Measurements from ENCODE around the gene ADGRG6.
"Not testable (repeated sequence)": the region's sequence is repeated elsewhere in the genome, so short reads cannot be mapped to it uniquely, and the experiment has no call there.

The ADGRG6 gene

GRCh38 chr6:142301651-142302391 is at the start of gene ADGRG6:
Gene ADGRG6, plus strand, starts transcription at chr6:142302007. Its CDS starts 323 bp downstream, at chr6:142302330.
- peak; percentile 65 for DNase-seq

DNA sequence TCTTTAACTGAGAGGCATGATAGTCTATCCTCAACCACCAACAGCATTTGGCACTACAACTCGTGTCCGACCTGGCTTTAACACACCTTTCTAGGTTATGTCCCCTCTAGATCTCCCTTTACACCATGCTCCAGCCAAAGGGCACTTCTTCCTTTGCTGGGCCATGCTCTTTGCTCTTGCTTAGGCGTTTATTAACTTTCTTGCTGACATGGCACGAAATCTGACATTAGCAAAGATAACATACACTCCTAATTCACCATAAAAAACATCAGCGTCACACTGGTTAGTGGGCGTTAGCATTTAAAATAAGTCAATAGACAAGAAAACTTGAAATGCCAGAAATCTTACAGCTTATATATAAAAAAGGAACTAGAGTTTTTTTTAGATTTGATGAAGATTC is 47.3 kb upstream of the ADGRG6 start:
- no peak for DNase-seq

DNA sequence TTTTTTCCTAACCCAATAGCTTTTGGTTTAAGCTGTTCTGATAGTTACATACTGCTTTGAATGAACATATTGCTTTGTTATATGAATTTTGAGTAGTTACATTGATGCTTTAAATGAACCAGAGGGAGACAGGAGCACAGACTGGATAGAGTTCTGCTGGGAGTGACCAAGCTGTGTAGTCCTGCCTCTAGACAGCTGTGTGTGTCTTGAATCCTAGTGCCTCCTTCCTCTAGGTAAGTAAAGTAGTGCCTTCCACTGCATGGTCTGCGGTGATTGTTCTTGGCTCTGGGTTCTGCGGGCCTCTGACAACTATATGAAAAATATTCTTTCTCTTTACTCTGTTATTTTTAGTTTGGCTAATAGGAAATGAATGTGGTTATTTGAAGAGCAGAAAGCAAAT is 46.0 kb upstream of the ADGRG6 start:
- DNase-seq: no peak

DNA sequence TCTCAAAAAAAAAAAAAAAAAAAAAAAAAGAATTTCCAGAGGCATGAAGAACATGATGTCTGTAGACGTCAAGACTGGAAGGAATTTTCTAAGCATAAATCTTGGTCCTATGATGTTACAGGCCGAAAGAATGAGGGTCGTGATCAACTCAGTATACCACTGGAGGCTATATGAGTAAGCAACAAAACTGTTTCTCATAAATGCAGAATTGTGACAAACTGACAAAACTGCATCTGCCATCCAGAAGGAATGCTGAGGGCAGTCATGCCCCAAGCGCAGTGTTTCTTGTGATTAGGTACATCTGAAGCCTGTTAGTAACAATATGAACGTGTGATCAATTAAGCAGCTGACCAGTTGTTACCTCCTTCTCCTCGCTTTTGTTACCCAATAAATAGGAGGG is 43.5 kb upstream of the ADGRG6 start:
- DNase-seq: no peak

DNA sequence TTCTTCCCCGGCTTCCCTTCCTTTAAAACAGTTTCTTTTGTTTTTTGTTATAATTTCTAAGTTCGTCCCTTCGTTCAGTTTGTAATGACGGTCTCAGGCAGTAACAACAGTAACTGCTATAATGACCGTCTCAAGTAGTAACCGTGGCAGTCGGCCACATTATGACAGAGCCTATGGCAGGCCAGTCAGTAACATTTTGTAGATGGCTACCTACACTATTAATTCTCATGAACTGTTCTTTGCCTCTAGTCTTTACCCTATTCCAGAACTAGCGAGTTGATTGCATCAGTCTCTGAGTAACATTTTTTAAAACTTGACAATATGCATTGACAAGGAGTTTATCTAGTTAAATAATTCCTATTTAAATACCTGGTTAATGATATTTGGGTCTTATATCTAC is 43.0 kb upstream of the ADGRG6 start:
- DNase-seq: no peak

- no peak for DNase-seq
These were observed 41.1 kb upstream of the ADGRG6 start for GRCh38 chr6:142260748-142261147.

DNA sequence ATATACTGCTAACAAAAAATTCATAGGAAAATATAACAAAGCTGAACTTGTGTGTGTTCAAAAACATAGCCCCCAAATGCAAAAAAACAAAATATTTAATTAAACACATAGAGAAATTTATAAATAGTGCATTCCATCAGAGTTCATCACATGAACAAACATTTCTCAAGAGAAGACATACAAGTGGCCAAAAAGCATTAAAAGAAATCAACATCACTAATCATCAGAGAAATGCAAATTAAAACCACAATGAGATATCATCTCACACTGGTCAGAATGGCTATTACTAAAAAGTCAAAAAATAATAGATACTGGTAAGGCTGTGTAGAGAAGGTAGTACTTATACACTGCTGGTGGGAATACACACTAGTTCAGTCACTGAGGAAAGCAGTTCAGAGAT is 39.6 kb upstream of the ADGRG6 start:
- DNase-seq: no peak

GRCh38 chr6:142265476-142265875 is 36.3 kb upstream of the ADGRG6 start:
- DNase-seq: no peak

- no peak for DNase-seq
These were observed 35.7 kb upstream of the ADGRG6 start for GRCh38 chr6:142266060-142266459.

- DNase-seq: no peak
These were observed 30.3 kb upstream of the ADGRG6 start for GRCh38 chr6:142271476-142271875.

GRCh38 chr6:142274656-142275055 is 27.2 kb upstream of the ADGRG6 start:
- DNase-seq: no peak

- no peak for DNase-seq
These were observed 26.4 kb upstream of the ADGRG6 start for GRCh38 chr6:142275236-142276006.

- DNase-seq: no peak
These were observed 25.6 kb upstream of the ADGRG6 start for GRCh38 chr6:142276256-142276655.

GRCh38 chr6:142279350-142280180 is 22.2 kb upstream of the ADGRG6 start:
- DNase-seq: no peak

DNA sequence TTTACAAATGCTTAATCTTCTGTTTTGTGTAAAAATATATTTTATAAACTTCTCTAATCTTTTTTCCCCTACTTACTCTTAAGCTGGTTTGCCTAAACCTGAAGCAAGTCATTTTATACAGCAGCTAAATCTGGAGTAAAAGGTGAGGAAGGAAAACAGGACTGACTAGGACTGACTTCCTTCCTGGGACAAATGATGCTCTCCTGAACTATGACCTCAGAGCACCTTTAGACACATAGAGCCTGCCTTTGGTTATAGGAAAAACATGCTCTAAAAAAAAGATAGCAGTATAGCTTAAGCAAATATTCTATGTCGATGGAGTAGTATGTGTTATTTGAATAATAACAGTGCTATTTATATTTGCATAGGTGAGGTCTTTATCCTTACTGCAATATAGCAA is 21.5 kb upstream of the ADGRG6 start:
- no peak for DNase-seq

DNA sequence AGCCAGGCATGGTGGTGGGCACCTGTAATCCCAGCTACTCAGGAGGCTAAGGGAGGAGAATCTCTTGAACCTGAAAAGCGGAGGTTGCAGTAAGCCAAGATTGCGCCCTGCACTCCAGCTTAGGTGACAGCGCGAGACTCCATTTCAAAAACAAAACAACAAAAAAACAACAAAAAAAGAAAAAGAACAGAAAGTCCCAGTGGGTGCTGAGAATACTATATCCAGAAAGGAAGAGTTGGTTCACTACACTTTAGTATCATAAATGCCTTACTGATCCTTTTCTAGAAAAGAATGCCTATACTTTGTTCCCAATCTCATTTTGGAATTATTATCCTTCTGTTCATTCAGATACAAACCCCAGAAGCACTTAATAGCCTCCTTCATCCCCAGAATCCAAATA is 20.9 kb upstream of the ADGRG6 start:
- no peak for DNase-seq

GRCh38 chr6:142283138-142283537 is 18.7 kb upstream of the ADGRG6 start:
- DNase-seq: not testable (repeated sequence)

DNA sequence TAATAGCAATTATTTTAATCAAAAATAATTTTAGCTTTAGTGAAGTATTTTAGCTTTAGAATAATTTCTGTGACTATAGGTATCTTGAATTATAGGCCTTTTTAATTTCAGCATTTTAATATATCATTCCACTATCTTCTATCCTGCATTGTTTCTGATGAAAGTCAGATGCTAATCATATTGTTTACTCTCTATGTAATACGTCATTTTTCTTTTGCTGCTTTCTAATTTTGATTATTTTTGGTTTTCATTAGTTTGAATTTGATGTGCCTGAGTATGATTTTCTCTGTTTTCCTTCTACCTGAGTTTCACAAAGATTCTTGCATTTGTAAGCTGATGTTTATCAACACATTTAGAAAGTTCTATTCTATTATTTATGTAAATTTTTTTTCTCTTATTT is 17.4 kb upstream of the ADGRG6 start:
- no peak for DNase-seq

DNA sequence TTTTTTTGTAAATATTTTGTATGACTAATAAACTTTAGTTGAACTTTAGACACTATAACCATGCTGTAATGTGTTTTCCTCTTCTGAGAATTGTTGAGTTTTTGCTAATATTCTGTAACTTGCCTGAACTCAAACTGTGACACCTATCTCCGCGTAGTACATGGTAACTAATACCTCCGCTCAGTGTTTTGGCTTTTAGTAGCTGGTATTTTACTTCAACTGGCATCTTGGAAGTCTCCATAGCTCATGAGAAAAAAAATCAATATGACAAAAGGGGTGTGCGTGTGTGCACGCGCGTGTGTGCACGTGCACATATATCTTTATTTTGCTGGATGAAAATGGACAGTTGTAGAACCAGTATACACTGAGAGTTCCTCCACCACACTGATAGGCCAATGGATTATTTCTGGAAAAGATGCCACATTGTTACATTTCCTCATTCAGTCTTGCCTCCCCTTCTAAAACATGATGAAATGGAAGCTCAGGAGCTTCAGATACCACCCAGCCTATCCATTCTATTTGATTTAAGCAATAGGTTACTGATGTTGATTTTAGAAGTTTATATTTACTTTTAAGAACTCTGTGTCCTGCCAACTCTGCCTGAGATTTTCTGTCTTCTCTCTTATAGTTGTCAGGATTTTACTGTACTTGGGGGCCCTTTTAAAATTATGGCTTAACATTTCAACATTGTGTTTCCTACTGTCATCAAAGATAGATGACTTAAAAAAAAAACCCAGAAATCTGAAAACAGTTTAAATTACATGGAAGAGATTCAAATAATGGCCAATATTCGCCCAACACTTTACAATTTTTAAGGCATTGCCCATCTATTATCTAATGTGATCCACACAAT is 16.3 kb upstream of the ADGRG6 start:
- no peak for DNase-seq

- DNase-seq: no peak
These were observed 15.8 kb upstream of the ADGRG6 start for GRCh38 chr6:142286088-142286409.

DNA sequence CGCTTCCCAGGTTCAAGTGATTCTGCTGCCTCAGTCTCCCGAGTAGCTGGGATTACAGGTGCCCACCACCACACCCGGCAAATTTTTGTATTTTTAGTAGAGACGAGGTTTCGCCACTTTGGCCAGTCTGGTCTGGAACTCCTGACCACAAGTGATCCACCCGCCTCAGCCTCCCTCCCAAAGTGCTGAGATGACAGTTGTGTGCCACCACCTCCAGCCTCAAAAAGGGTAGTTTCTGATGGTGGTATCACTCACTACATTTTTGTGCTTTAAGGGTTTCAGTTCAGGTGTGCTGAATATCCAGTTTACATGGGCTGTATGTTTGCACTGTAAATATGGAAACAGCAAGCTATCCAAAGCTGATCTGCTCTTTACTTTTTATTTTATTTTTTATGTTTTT is 12.1 kb upstream of the ADGRG6 start:
- no peak for DNase-seq

DNA sequence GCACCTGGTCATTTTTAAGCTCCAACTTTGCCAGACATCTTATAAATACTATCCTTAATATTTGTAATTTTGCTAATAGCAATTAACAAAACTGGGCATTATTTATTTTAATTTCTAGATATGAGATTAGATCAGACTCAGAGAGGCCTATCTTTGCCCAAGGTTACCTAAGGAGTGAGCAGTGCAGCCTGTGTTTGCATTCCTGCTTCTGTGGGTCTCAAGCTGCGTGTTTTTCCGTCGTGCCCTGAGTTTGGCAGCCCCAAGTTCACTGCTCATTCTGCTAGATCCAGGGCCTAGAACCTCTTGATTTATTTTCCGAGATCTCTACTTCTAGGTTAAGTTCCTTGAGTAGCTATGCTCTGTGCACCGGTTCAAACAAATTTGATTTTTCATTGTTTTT is 11.0 kb upstream of the ADGRG6 start:
- DNase-seq: no peak

- DNase-seq: no peak
These were observed 10.3 kb upstream of the ADGRG6 start for GRCh38 chr6:142291512-142291911.

Data from eye (tissue), 1 donor.